ENCODE data around the gene PARD3B.

DNA sequence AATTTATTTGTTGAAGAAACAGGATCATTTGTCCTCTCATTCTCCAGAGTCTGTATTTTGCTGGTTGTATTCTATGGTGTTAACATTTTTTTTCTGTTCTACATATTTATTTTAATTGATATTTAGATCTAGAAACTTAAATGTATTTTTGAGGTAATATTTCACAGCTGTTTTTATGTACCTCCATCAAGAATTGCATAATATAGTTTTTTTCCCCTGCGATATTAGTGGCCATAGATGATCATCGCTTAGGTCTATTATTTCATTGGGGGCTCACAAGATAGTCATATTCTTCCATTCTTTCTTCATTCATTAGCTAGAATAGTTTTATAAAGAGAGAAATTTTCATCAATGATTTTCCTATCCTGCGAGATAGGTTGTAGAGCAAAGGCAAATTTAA lies 89.3 kb downstream of the PARD3B start:
- TF ChIP-seq, protein P1, sequence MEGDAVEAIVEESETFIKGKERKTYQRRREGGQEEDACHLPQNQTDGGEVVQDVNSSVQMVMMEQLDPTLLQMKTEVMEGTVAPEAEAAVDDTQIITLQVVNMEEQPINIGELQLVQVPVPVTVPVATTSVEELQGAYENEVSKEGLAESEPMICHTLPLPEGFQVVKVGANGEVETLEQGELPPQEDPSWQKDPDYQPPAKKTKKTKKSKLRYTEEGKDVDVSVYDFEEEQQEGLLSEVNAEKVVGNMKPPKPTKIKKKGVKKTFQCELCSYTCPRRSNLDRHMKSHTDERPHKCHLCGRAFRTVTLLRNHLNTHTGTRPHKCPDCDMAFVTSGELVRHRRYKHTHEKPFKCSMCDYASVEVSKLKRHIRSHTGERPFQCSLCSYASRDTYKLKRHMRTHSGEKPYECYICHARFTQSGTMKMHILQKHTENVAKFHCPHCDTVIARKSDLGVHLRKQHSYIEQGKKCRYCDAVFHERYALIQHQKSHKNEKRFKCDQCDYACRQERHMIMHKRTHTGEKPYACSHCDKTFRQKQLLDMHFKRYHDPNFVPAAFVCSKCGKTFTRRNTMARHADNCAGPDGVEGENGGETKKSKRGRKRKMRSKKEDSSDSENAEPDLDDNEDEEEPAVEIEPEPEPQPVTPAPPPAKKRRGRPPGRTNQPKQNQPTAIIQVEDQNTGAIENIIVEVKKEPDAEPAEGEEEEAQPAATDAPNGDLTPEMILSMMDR (conservative IDR thresholded peaks at IDR 0.05; ENCODE audit: low read depth, low read length): no peak
- TF ChIP-seq SMC3 (IDR thresholded peaks at IDR 0.05; ENCODE audit: low read depth, low read length): no peak
- no peak for TF ChIP-seq BHLHE40 (IDR thresholded peaks at IDR 0.05; ENCODE audit: low read depth, low read length)
- no peak for TF ChIP-seq POLR2A (IDR thresholded peaks at IDR 0.05; ENCODE audit: low read depth, low read length)
- no peak for TF ChIP-seq FOS (IDR thresholded peaks at IDR 0.05; ENCODE audit: low read depth, low read length)
